ENCODE data around the gene GREB1.

The GREB1 gene

DNA sequence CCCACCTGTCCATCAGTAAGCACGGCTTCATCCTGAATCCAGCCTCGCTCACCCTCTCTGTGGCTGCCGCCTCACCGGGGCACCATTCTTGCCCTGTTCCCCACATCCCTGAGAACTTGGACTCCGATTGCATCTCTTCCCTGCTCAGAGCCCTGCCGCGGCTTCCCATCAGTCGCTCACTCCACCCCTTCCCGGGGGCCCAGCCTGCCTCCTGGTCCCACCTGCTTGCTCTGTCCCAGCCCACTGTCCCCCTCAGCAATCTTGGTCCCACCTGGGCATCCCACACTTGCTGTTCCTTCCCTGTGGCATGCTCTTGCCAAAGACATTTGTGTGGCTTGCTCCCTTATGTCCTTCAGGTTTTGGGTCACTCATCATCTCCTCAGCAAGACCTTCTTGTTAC, 56.3 kb downstream of the GREB1 start:
- Histone ChIP-seq H4K20me1 (ENCODE audit: low read depth, low read length) (no peaks in the 10 kb centered on the region), H3K27me3 (ENCODE audit: low read length) (no peaks in the 10 kb centered on the region), H3K36me3 (ENCODE audit: low read length) (no peaks in the 10 kb centered on the region), H3K9me2 (replicated peaks; ENCODE audit: insufficient read depth, low read length) (no peaks in the 10 kb centered on the region), H3K79me2 (ENCODE audit: insufficient read depth, low read length) (no peaks in the 10 kb centered on the region), H2AFZ (ENCODE audit: low read depth, low read length, severe bottlenecking) (no peak overlapping the region), H3K4me3 (ENCODE audit: insufficient read depth, low read length, poor library complexity, severe bottlenecking) (no peak overlapping the region), H3K4me2 (ENCODE audit: low read depth, low read length, poor library complexity, severe bottlenecking) (no peak overlapping the region), H3K27ac (ENCODE audit: low read depth, low read length) (no peak overlapping the region), H3K9me3 (ENCODE audit: insufficient read depth, low read length) (no peaks in the 10 kb centered on the region), H3K9ac (ENCODE audit: low read length) (no peak overlapping the region), H3F3A (ENCODE audit: insufficient read depth) (no peaks in the 10 kb centered on the region)
- no peak for TF ChIP-seq CTCF (IDR thresholded peaks at IDR 0.05; ENCODE audit: insufficient read depth, low read length, poor library complexity, severe bottlenecking)
- no peak for TF ChIP-seq EZH2phosphoT487 (conservative IDR thresholded peaks at IDR 0.05; ENCODE audit: low read length)

DNA sequence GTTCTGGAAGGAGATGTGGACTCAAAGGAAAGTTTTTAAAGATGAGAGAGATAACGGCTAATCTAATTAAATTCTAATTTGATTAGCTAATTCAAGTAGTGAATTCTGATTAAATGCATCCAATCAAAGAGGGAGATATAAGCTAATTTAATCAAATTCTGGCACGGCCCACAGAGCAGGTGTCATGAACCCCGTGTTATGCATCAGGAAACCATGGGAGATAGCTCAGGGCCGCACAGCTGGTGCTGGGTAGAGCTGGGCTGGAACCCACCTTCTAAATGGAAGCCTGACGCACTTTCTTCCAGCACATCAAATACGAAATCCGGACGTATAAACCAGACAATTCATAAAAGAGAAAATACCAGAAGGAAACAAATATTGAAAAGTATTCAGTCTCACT, 57.2 kb downstream of the GREB1 start:
- Histone ChIP-seq H3K79me2 (ENCODE audit: insufficient read depth, low read length) (no peaks in the 10 kb centered on the region), H4K20me1 (ENCODE audit: low read depth, low read length) (no peaks in the 10 kb centered on the region), H3K9ac (ENCODE audit: low read length) (no peak overlapping the region), H3F3A (ENCODE audit: insufficient read depth) (no peaks in the 10 kb centered on the region), H3K27ac (ENCODE audit: low read depth, low read length) (no peak overlapping the region), H3K9me3 (ENCODE audit: insufficient read depth, low read length) (no peaks in the 10 kb centered on the region), H3K36me3 (ENCODE audit: low read length) (no peaks in the 10 kb centered on the region), H2AFZ (ENCODE audit: low read depth, low read length, severe bottlenecking) (no peak overlapping the region), H3K27me3 (ENCODE audit: low read length) (no peaks in the 10 kb centered on the region), H3K4me2 (ENCODE audit: low read depth, low read length, poor library complexity, severe bottlenecking) (no peak overlapping the region), H3K9me2 (replicated peaks; ENCODE audit: insufficient read depth, low read length) (no peaks in the 10 kb centered on the region), H3K4me3 (ENCODE audit: insufficient read depth, low read length, poor library complexity, severe bottlenecking) (no peak overlapping the region)
- TF ChIP-seq CTCF (IDR thresholded peaks at IDR 0.05; ENCODE audit: insufficient read depth, low read length, poor library complexity, severe bottlenecking) (no peak), EZH2phosphoT487 (conservative IDR thresholded peaks at IDR 0.05; ENCODE audit: low read length) (no peak)

DNA sequence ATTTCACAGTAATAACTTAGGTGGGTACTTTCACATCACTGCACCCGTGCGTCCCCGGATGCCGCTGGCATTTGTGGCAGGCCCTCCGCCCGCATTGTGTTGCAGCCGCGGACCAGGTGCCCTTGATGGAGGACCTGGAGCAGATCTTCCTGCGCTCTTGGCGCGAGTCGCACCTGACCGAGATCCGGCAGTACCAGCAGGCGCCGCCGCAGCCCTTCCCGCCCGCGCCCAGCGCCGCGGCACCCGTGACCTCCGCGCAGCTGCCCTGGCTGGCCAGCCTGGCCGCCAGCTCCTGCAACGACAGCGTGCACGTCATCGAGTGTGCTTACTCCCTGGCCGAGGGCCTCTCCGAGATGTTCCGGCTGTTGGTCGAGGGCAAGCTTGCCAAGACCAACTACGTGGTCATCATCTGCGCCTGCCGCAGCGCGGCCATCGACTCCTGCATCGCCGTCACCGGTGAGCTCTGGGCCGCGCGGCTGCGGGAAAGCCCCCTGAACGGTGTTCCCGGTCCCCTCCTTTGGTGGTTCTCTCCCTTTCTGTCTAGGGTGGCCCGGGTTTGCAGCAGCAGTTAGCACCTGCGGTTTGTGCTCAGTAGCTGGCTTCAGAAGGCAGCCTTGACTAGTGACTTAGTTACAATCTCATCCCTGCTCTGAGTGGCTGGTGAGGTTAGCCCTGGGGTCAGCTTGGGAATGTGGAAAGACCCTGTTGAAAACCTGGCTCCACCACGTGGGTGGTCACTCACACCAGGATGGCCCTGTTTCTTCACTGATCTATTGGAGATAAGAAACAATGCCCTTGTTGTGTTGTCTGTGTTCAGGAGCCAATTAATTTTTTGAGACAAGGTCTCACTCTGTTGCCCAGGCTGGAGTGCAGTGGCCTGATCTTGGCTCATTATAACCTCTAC, 59.1 kb downstream of the GREB1 start:
- Histone ChIP-seq H3K4me2 (ENCODE audit: low read depth, low read length, poor library complexity, severe bottlenecking) (no peak overlapping the region), H3K9ac (ENCODE audit: low read length) (no peak overlapping the region), H3K36me3 (ENCODE audit: low read length) (no peaks in the 10 kb centered on the region), H3K9me3 (ENCODE audit: insufficient read depth, low read length) (no peaks in the 10 kb centered on the region), H3K27me3 (ENCODE audit: low read length) (no peaks in the 10 kb centered on the region), H4K20me1 (ENCODE audit: low read depth, low read length) (no peaks in the 10 kb centered on the region), H3K79me2 (ENCODE audit: insufficient read depth, low read length) (no peaks in the 10 kb centered on the region), H3K9me2 (replicated peaks; ENCODE audit: insufficient read depth, low read length) (no peaks in the 10 kb centered on the region), H3K4me3 (ENCODE audit: insufficient read depth, low read length, poor library complexity, severe bottlenecking) (no peak overlapping the region), H3F3A (ENCODE audit: insufficient read depth) (no peaks in the 10 kb centered on the region), H2AFZ (ENCODE audit: low read depth, low read length, severe bottlenecking) (no peak overlapping the region), H3K27ac (ENCODE audit: low read depth, low read length) (no peak overlapping the region)
- no peak for TF ChIP-seq CTCF (IDR thresholded peaks at IDR 0.05; ENCODE audit: insufficient read depth, low read length, poor library complexity, severe bottlenecking)
